ENCODE results near the gene TTC7B.

The TTC7B gene

DNA sequence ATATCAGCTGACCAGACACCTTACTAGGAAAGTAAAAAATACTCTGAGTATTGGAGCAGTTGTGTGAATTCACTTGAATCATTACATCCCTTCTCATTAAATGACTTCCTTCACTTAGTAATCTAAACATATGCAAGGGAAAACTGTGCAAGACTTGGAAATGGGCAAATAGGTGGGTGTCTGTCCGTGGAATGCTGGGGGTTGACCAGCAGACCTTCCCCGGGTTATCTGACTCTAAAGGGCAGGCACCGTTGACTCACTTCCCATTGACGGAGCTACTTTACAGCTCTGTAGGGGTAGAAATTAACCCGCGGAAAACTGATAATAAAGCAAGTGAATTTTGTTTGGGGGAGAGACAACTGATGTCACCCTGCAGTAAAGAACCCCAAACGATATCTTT is 199.3 kb downstream of the TTC7B start:
- Histone ChIP-seq H4K20me1 (ENCODE audit: low read depth, low read length) (no peaks in the 10 kb centered on the region), H3K79me2 (ENCODE audit: insufficient read depth, low read length) (no peaks in the 10 kb centered on the region), H2AFZ (ENCODE audit: low read depth, low read length, severe bottlenecking) (no peak overlapping the region), H3K9ac (ENCODE audit: low read length) (no peak overlapping the region), H3K36me3 (ENCODE audit: low read length) (no peaks in the 10 kb centered on the region), H3K27me3 (ENCODE audit: low read length) (no peaks in the 10 kb centered on the region), H3K4me3 (ENCODE audit: insufficient read depth, low read length, poor library complexity, severe bottlenecking) (no peak overlapping the region), H3K27ac (ENCODE audit: low read depth, low read length) (no peak overlapping the region), H3F3A (ENCODE audit: insufficient read depth) (no peaks in the 10 kb centered on the region), H3K4me2 (ENCODE audit: low read depth, low read length, poor library complexity, severe bottlenecking) (no peak overlapping the region), H3K9me2 (replicated peaks; ENCODE audit: insufficient read depth, low read length) (no peaks in the 10 kb centered on the region), H3K9me3 (ENCODE audit: insufficient read depth, low read length) (no peaks in the 10 kb centered on the region)
- TF ChIP-seq EZH2phosphoT487 (conservative IDR thresholded peaks at IDR 0.05; ENCODE audit: low read length): no peak
- TF ChIP-seq, protein P1, sequence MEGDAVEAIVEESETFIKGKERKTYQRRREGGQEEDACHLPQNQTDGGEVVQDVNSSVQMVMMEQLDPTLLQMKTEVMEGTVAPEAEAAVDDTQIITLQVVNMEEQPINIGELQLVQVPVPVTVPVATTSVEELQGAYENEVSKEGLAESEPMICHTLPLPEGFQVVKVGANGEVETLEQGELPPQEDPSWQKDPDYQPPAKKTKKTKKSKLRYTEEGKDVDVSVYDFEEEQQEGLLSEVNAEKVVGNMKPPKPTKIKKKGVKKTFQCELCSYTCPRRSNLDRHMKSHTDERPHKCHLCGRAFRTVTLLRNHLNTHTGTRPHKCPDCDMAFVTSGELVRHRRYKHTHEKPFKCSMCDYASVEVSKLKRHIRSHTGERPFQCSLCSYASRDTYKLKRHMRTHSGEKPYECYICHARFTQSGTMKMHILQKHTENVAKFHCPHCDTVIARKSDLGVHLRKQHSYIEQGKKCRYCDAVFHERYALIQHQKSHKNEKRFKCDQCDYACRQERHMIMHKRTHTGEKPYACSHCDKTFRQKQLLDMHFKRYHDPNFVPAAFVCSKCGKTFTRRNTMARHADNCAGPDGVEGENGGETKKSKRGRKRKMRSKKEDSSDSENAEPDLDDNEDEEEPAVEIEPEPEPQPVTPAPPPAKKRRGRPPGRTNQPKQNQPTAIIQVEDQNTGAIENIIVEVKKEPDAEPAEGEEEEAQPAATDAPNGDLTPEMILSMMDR (IDR thresholded peaks at IDR 0.05; ENCODE audit: insufficient read depth, low read length, poor library complexity, severe bottlenecking): no peak

DNA sequence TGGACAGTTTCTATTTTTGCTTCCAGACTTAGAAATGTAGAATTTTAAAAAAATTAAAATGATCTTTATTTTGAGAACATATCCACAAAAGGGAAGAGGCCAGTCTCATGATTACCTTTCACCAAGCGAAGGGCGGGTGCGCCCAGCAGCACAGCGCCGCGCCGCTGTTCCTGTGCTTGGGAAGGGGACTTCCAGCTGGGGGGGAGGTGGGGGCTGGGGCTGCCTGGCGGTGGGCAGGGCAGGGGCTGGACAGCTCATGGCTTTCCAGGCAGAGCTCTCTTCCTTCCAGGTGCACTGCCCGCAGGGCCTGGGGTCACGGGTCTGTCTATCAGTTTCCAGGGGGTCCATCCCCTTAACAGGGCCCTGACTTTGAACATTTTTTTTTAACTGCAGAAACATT is 199.9 kb downstream of the TTC7B start:
- TF ChIP-seq, protein P1 (IDR thresholded peaks at IDR 0.05; ENCODE audit: insufficient read depth, low read length, poor library complexity, severe bottlenecking): no peak
- TF ChIP-seq EZH2phosphoT487 (conservative IDR thresholded peaks at IDR 0.05; ENCODE audit: low read length): no peak
- Histone ChIP-seq H3K4me3 (ENCODE audit: insufficient read depth, low read length, poor library complexity, severe bottlenecking) (no peak overlapping the region), H4K20me1 (ENCODE audit: low read depth, low read length) (no peaks in the 10 kb centered on the region), H3K27me3 (ENCODE audit: low read length) (no peaks in the 10 kb centered on the region), H3K36me3 (ENCODE audit: low read length) (no peaks in the 10 kb centered on the region), H3K27ac (ENCODE audit: low read depth, low read length) (no peak overlapping the region), H3K9ac (ENCODE audit: low read length) (no peak overlapping the region), H2AFZ (ENCODE audit: low read depth, low read length, severe bottlenecking) (no peak overlapping the region), H3K9me2 (replicated peaks; ENCODE audit: insufficient read depth, low read length) (no peaks in the 10 kb centered on the region), H3K9me3 (ENCODE audit: insufficient read depth, low read length) (no peaks in the 10 kb centered on the region), H3F3A (ENCODE audit: insufficient read depth) (no peaks in the 10 kb centered on the region), H3K4me2 (ENCODE audit: low read depth, low read length, poor library complexity, severe bottlenecking) (no peak overlapping the region), H3K79me2 (ENCODE audit: insufficient read depth, low read length) (no peaks in the 10 kb centered on the region)

DNA sequence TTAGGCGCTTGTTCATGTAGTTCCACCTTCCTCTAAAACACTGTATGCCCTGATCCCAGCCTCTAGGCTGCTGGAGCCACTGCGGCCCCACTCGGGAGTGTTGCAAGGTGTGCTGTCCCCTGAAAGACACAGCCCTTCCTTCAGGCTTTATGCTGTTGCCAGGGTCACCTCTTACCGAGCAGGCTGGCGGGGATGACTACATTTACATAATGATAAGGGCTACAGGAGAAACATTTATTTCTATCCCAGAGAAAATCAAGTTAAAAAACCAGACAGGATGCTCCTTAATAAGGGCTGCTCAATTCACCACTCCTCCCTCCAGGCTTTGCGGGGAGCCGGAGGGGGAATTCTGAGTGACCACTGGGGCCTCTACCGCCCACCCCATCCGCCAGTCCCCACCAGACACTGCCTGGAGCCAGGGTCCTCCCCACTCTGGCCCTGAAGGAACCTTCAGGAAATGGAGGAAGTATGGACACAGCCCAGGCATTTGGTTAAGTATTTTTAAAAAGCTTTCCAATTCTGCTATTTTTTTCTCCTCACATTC is 200.6 kb downstream of the TTC7B start:
- no peak overlapping the region for H3K9ac ChIP-seq (ENCODE audit: low read length)

More for the DNA sequence above, 200.6 kb downstream of the TTC7B start:
- Histone ChIP-seq H4K20me1 (ENCODE audit: low read depth, low read length) (no peaks in the 10 kb centered on the region), H3K79me2 (ENCODE audit: insufficient read depth, low read length) (no peaks in the 10 kb centered on the region), H3K4me3 (ENCODE audit: insufficient read depth, low read length, poor library complexity, severe bottlenecking) (no peak overlapping the region), H3K27ac (ENCODE audit: low read depth, low read length) (no peak overlapping the region), H3K4me2 (ENCODE audit: low read depth, low read length, poor library complexity, severe bottlenecking) (no peak overlapping the region), H3K9me2 (replicated peaks; ENCODE audit: insufficient read depth, low read length) (no peaks in the 10 kb centered on the region), H2AFZ (ENCODE audit: low read depth, low read length, severe bottlenecking) (no peak overlapping the region), H3K9me3 (ENCODE audit: insufficient read depth, low read length) (no peaks in the 10 kb centered on the region), H3K36me3 (ENCODE audit: low read length) (no peaks in the 10 kb centered on the region), H3K27me3 (ENCODE audit: low read length) (no peaks in the 10 kb centered on the region), H3F3A (ENCODE audit: insufficient read depth) (no peaks in the 10 kb centered on the region)
- no peak for TF ChIP-seq EZH2phosphoT487 (conservative IDR thresholded peaks at IDR 0.05; ENCODE audit: low read length)
- TF ChIP-seq, protein P1 (IDR thresholded peaks at IDR 0.05; ENCODE audit: insufficient read depth, low read length, poor library complexity, severe bottlenecking): no peak

Data from SU-DHL-6 (cell line).